HepG2 (cell line): ENCODE data around the gene ZNF559.

Experiments
- ARID2 ChIP-seq: sonication (generic); formaldehyde crosslinking; IDR thresholded peaks from 2 replicates; pipeline ENCODE4 v1.8.1; 2022; ENCODE audit warnings: mild to moderate bottlenecking, missing genetic modification reagents, borderline replicate concordance
- CBX5 ChIP-seq: sonication (generic); formaldehyde crosslinking; IDR thresholded peaks from 2 replicates; pipeline ENCODE4 v1.4.0; 2020; ENCODE audit warnings: missing genetic modification reagents, borderline replicate concordance
- CTCF ChIP-seq: sonication (generic); formaldehyde crosslinking; IDR thresholded peaks from 2 replicates; pipeline ENCODE4 v1.5.0; 2020; ENCODE audit warnings: mild to moderate bottlenecking, missing genetic modification reagents, moderate library complexity
- DBP ChIP-seq: sonication (generic); formaldehyde crosslinking; IDR thresholded peaks from 2 replicates; pipeline ENCODE4 v1.4.0; 2020; ENCODE audit warnings: missing genetic modification reagents; ENCODE audit errors: not compliant biosample characterization
- E2F2 ChIP-seq: sonication (generic); formaldehyde crosslinking; IDR thresholded peaks from 2 replicates; pipeline ENCODE4 v1.4.0; 2020; ENCODE audit warnings: missing genetic modification reagents, borderline replicate concordance
- EP300 ChIP-seq, 3 experiments: sonication (generic) in 1 of 3; formaldehyde crosslinking in 1 of 3; IDR thresholded peaks; 2 replicates each; pipeline versions ENCODE4 v1.5.1 to v1.6.1; 2011 to 2020; ENCODE audit warnings: low read depth in 2 of 3, low read length in 2 of 3, borderline replicate concordance in 1 of 3, improper control_type of control experiment in 1 of 3, mild to moderate bottlenecking in 1 of 3, missing genetic modification reagents in 1 of 3, moderate library complexity in 1 of 3
- NONO ChIP-seq, 2 experiments: fragments of 450-650 bp in 1 of 2; sonication (generic) in 1 of 2; formaldehyde crosslinking in 1 of 2; IDR thresholded peaks in 1 of 2; conservative IDR thresholded peaks in 1 of 2; 2 replicates each; pipeline versions ENCODE4 v1.6.1 to v1.8.0; 2017 to 2022; ENCODE audit warnings: mild to moderate bottlenecking in 1 of 2, missing genetic modification reagents in 1 of 2, moderate library complexity in 1 of 2
- POLR2A ChIP-seq, 2 experiments: IDR thresholded peaks; 2 replicates each; pipeline ENCODE4 v1.6.1; 2011; ENCODE audit warnings: low read depth in 2 of 2, low read length in 2 of 2, mild to moderate bottlenecking in 1 of 2, moderate library complexity in 1 of 2; ENCODE audit not compliant: insufficient read depth in 1 of 2
- ZBTB33 ChIP-seq: sonication (generic); formaldehyde crosslinking; IDR thresholded peaks from 2 replicates; pipeline ENCODE4 v1.4.0; 2020; ENCODE audit warnings: missing genetic modification reagents
- ZKSCAN1 ChIP-seq: fragments of 150-350 bp; IDR thresholded peaks from 2 replicates; pipeline ENCODE4 v1.6.1; 2014; ENCODE audit warnings: low read length

DNA sequence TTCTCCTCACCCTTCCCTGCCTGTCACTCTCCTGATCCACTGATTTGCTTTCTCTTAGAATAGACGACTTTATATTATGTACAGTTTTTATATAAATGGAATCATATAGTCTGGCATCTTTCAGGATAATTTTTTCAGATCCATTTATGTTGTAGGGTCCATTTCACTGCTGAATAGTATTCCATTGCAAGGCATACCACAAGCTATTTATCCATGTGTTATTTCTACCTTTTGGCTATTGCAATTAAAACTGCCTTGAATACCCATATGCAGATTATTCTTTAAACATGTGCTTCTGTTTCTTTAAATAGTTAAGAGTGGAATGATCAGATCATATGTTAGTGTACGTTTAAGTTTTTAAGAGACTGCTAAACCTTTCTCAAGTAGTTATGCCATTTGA is 21.0 kb downstream of the ZNF559 start:
- TF ChIP-seq EP300 (IDR thresholded peaks at IDR 0.05; ENCODE audit: low read depth in 2 of 2, low read length in 2 of 2) = no peak
- TF ChIP-seq EP300 (CRISPR knock-in tag; IDR thresholded peaks at IDR 0.05; ENCODE audit: borderline replicate concordance) = no peak
- TF ChIP-seq NONO (IDR thresholded peaks at IDR 0.05) = no peak
- TF ChIP-seq NONO (CRISPR knock-in tag; conservative IDR thresholded peaks at IDR 0.05) = no peak
- no peak for TF ChIP-seq E2F2
- no peak for TF ChIP-seq ZBTB33
- TF ChIP-seq POLR2A (IDR thresholded peaks at IDR 0.05; ENCODE audit: insufficient read depth in 1 of 2, low read depth in 2 of 2, low read length in 2 of 2) = no peak
- TF ChIP-seq CBX5 = no peak
- no peak for TF ChIP-seq DBP (CRISPR knock-in tag)
- TF ChIP-seq ARID2 = no peak
- TF ChIP-seq CTCF (CRISPR knock-in tag) = no peak
- TF ChIP-seq ZKSCAN1 = no peak
